HFF-Myc (cell line): ENCODE results near the gene TRIP11.
A peak's percentile ranks its signal among the peaks of the same experiment; 100 is the strongest.

Source experiments
- DNase-seq: peaks from one replicate; pipeline ENCODE4 v3.0.0-alpha.2; 2011; ENCODE audit warnings: low read depth; ENCODE audit errors: extremely low read depth
- H3K4me3 ChIP-seq: replicated peaks from 2 replicates; pipeline ENCODE4 v1.5.1; 2011; ENCODE audit warnings: low read depth, mild to moderate bottlenecking, control low read depth, low read length
- CTCF ChIP-seq: IDR thresholded peaks from 2 replicates; pipeline ENCODE4 v1.5.1; 2012; ENCODE audit warnings: mild to moderate bottlenecking, low read depth, low read length, control low read depth; ENCODE audit errors: missing control alignments

TRIP11 gene

GRCh38 chr14:91945751-91946621 lies 93.9 kb downstream of the TRIP11 start:
- peak overlapping the region; percentile 61 for H3K4me3 ChIP-seq
- no peak for TF ChIP-seq CTCF
- no peak for DNase-seq

- no peak for TF ChIP-seq CTCF
- no peak for DNase-seq
- H3K4me3 ChIP-seq = no peak overlapping the region
Observed at GRCh38 chr14:91942946-91943345, 96.9 kb downstream of the TRIP11 start.

GRCh38 chr14:91942128-91942527 lies 97.7 kb downstream of the TRIP11 start:
- DNase-seq = no peak
- H3K4me3 ChIP-seq = no peak overlapping the region
- no peak for TF ChIP-seq CTCF

GRCh38 chr14:91940209-91940608 lies 99.7 kb downstream of the TRIP11 start:
- no peak for DNase-seq
- no peak for TF ChIP-seq CTCF
- H3K4me3 ChIP-seq = no peak overlapping the region

- no peak for TF ChIP-seq CTCF
- no peak for DNase-seq
- no peak overlapping the region for H3K4me3 ChIP-seq
Observed at GRCh38 chr14:91935586-91935985, 104.3 kb downstream of the TRIP11 start.

- TF ChIP-seq CTCF = no peak
- no peak for DNase-seq
- H3K4me3 ChIP-seq = no peak overlapping the region
Observed at GRCh38 chr14:91934554-91935285, 105.1 kb downstream of the TRIP11 start.
